GM12891 (cell line): ENCODE data around the gene USP7.

Experiments
- PAX5 ChIP-seq: IDR thresholded peaks from 2 replicates; pipeline ENCODE4 v1.6.1; 2011; ENCODE audit warnings: low read length, moderate library complexity, mild to moderate bottlenecking; ENCODE audit not compliant: insufficient read depth, severe bottlenecking
- POLR2A ChIP-seq: IDR thresholded peaks from 2 replicates; pipeline ENCODE4 v1.6.1; 2011; ENCODE audit warnings: low read depth, low read length, control low read depth
- POLR2AphosphoS5 ChIP-seq: IDR thresholded peaks from 2 replicates; pipeline ENCODE4 v1.6.1; 2011; ENCODE audit warnings: low read depth, low read length, control low read depth
- POU2F2 ChIP-seq: IDR thresholded peaks from 2 replicates; pipeline ENCODE4 v1.6.1; 2011; ENCODE audit warnings: low read depth, mild to moderate bottlenecking, control low read depth, low read length, moderate library complexity
- TAF1 ChIP-seq: IDR thresholded peaks from 2 replicates; pipeline ENCODE4 v1.6.1; 2011; ENCODE audit warnings: low read depth, low read length, control low read depth

GRCh38 chr16:8846401-8846932, 117.2 kb downstream of the USP7 start:
- no peak for TF ChIP-seq POLR2AphosphoS5
- peak; percentile 26; the same call in 1 of the 2 replicates for TF ChIP-seq POLR2A
- no peak for TF ChIP-seq TAF1
- TF ChIP-seq POU2F2 = no peak
- TF ChIP-seq PAX5 = no peak
